SIG-M5 (cell line): ENCODE measurements around the gene TACR1.
A peak's percentile ranks its signal among the peaks of the same experiment; 100 is the strongest.

Source experiments
- DNase-seq: peaks from one replicate; lab custom pipeline; 2025; lab: John Stamatoyannopoulos, UW

The TACR1 gene

GRCh38 chr2:75019790-75020189, 179.5 kb downstream of the TACR1 start:
- DNase-seq = no peak

- peak; percentile 64 for DNase-seq
These were observed 181.2 kb downstream of the TACR1 start for GRCh38 chr2:75018162-75018561.

GRCh38 chr2:75012080-75012479, 187.2 kb downstream of the TACR1 start:
- no peak for DNase-seq

DNA sequence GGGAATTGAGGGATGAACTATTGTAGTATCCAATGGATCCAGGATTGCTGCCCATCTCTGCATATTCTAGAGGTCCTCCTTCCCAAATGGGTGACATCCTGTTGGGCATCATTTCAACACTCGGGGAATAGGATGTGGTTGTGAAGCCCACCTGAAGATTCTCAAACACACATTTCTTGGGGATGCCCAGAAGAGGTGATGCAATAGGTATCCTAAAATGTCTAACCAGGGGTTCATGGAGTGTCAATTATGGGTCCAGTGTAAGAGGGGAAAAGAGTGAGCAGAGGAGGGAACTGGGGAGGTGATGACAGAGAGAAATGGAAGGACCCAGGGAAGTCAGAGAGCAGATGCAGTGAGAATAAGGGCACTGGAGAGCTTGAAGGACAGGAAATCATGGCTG, 188.7 kb downstream of the TACR1 start:
- no peak for DNase-seq

- no peak for DNase-seq
These were observed 191.5 kb downstream of the TACR1 start for GRCh38 chr2:75007819-75008218.

- DNase-seq = no peak
These were observed 192.3 kb downstream of the TACR1 start for GRCh38 chr2:75007061-75007460.

DNA sequence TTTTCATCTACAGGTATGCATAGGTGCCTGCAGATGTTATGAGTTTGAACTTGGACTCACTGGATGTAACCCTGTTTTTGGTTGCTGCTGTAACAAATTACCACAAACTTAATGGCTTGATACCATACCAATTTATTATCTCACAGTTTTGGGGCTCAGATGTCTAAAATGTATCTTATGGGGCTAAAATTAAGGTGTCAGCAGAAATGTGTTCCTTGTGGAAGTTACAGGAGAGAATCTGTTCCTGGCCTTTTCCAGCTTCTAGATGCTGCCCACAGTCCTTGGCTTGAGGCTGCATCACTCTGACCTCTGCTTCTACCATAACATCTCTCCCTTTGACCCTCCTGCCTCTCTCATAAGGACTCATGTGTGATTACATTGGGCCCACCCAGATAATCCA, 193.3 kb downstream of the TACR1 start:
- no peak for DNase-seq

GRCh38 chr2:75003773-75004172, 195.5 kb downstream of the TACR1 start:
- no peak for DNase-seq

- DNase-seq = no peak
These were observed 196.0 kb downstream of the TACR1 start for GRCh38 chr2:75003276-75003675.

DNA sequence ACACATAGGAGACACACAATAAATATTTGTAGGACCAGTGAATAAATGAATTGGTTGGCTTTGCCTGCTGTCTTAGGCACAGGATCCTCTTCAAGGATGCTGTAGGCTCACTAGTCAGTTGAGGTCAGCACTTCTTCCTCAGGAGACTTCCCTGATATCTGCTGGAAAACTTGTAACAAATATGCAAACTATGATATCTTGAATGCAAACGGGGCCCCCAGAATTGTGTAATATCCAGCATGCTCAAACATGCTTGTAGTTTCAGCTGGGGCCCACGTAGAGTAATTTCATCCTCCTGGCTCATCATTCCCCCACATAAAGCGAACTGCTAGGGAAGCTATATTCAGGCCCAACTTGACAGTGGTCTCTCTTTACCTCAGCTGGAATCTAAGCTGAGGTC, 197.3 kb downstream of the TACR1 start:
- DNase-seq = no peak

DNA sequence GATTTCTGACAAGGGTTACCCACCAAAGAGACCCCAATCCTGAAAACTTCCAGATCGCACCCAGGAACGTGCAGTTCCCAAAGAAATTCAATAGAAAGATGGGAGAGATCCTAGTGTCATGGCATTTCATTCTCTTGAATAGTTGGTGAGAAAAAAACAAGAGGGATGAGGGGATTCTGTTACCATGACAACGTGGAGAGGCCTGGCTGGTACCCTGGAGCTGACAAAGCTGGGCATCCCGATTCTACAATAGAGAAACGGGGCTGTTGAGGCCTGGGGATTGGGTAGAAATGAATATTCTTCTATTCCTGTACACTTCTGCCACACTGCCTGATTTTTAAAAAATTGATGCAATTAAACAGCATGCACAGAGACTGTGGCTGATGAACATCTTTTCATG, 199.9 kb downstream of the TACR1 start:
- no peak for DNase-seq
